Measurements from ENCODE around the gene HSDL2.

HSDL2 gene

DNA sequence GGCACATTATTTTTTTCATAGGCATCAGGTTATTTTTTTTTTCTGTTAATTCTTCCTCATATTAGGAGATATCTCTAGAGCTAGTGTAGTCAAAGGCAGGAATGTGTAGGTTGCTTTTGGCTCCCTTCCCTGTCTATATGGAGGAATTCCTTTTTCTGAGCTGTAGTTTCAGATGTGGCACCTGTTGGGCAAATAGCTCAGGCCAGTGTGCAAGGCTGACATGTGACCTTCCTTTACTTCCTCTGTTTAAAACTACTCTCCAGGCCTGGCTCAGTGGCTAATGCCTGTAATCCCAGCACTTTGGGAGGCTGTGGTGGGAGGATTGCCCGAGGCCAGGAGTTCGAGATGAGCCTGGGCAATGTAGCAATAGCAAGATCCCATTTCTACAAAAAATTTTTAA, 66.2 kb downstream of the HSDL2 start:
- TF ChIP-seq GATA3 (IDR thresholded peaks at IDR 0.05; ENCODE audit: low read depth, low read length) (no peak), GATA2 (IDR thresholded peaks at IDR 0.05; ENCODE audit: low read depth, low read length) (no peak)

GRCh38 chr9:112446526-112446925, 66.6 kb downstream of the HSDL2 start:
- TF ChIP-seq GATA2 (IDR thresholded peaks at IDR 0.05; ENCODE audit: low read depth, low read length) (no peak), GATA3 (IDR thresholded peaks at IDR 0.05; ENCODE audit: low read depth, low read length) (no peak)

DNA sequence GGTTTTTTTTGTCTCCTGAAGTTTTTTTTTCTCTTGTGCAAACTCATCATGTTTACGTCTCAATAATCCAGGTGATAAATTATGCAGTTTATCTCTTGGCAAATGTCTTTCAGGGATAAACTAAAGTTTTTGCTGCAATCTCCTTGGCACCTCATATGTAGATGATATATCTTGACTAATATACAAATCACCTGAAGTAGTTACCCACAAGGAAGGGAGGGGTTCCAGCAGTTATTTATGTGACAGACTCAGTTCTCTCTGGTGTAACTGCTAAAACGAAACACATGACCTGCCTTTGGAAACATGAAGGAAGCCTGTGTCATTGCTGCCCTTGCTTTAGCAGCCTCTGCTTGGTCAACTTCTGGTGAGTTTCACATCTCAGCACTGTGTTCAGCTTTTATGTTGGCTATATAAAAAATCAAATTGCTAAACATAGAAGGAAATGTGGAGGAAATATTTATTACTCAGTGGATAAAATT, 67.4 kb downstream of the HSDL2 start:
- TF ChIP-seq GATA2 (IDR thresholded peaks at IDR 0.05; ENCODE audit: low read depth, low read length) (no peak), GATA3 (IDR thresholded peaks at IDR 0.05; ENCODE audit: low read depth, low read length) (no peak)

- TF ChIP-seq GATA3 (IDR thresholded peaks at IDR 0.05; ENCODE audit: low read depth, low read length) = no peak
- TF ChIP-seq GATA2 (IDR thresholded peaks at IDR 0.05; ENCODE audit: low read depth, low read length) = no peak
Measured at GRCh38 chr9:112462855-112463254, 82.9 kb downstream of the HSDL2 start.

DNA sequence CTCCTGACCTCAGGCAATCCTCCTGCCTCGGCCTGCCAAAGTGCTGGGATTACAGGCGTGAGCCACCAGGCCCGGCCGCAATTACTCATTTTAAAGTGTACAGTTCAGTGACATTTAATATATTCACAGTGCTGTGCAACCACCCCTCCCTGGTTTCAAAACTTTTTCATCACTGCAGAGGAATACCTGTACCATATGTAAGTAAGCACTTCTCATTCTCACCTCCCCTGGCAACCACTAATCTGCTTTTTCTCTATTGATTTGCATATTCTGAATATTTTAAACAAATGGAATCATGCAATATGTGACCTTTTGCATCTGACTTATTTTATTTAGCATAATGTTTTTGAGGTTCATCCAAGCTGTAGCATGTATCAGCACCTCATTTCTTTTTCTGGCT, 85.4 kb downstream of the HSDL2 start:
- TF ChIP-seq GATA2 (IDR thresholded peaks at IDR 0.05; ENCODE audit: low read depth, low read length) (no peak), GATA3 (IDR thresholded peaks at IDR 0.05; ENCODE audit: low read depth, low read length) (no peak)

DNA sequence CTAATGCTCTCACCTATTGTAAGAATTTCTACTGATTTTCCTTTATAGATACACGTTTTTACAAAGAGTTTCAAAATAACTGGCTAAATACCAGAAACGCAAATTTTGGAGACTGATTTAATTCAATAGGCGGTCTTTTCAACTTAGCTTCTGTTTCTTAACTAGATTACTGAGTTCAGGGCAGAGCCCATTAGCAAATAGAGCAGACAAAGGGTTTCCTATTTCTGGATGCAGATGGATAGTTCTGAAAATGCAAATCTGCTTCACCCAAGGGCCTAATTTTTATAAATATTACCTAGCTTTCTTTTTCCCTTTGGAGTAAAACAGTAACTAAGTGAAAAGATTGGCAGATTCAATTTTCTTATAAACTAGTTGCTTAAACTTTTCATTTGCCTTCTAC, 93.1 kb downstream of the HSDL2 start:
- no peak for TF ChIP-seq GATA2 (IDR thresholded peaks at IDR 0.05; ENCODE audit: low read depth, low read length)
- no peak for TF ChIP-seq GATA3 (IDR thresholded peaks at IDR 0.05; ENCODE audit: low read depth, low read length)

DNA sequence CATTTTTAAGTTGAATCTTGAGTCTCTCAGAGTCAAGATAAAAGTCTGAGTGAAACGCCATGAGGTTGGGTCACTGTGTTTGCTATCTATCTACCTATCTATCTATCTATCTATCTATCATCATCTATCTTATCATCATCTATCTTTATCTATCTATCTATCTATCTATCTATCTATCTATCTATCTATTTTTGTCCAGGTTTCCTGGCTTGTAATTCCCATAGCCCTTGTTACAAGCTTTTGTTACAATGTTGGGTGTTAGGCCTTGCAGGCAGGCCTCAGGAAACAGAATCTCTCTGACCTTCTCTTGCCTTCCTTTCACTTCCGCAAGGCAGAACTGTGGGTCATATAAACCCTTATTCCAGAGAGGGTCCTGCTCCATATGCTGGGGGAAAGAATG, 94.1 kb downstream of the HSDL2 start:
- TF ChIP-seq GATA3 (IDR thresholded peaks at IDR 0.05; ENCODE audit: low read depth, low read length) = no peak
- TF ChIP-seq GATA2 (IDR thresholded peaks at IDR 0.05; ENCODE audit: low read depth, low read length) = no peak

GRCh38 chr9:112475318-112475717, 95.4 kb downstream of the HSDL2 start:
- no peak for TF ChIP-seq GATA3 (IDR thresholded peaks at IDR 0.05; ENCODE audit: low read depth, low read length)
- no peak for TF ChIP-seq GATA2 (IDR thresholded peaks at IDR 0.05; ENCODE audit: low read depth, low read length)

DNA sequence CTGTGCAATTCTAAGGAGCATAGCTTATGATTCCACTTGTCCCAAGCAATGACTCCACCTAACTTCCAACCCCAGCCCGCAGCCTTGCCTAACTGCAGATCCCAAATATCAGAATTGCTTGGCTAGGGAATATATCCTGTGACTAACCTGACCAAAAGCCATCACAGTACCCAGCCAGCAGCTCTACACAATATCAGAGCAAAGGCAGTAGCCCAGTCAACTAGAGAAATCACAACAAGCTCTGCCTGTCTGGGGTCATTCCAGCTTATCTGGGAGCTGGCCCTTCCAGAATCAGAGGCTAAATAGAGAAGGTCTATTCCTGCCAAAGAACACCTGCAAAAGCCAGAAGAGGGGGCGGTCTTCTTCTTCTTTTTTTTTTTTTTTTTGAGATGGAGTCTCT, 97.4 kb downstream of the HSDL2 start:
- TF ChIP-seq GATA3 (IDR thresholded peaks at IDR 0.05; ENCODE audit: low read depth, low read length) (no peak), GATA2 (IDR thresholded peaks at IDR 0.05; ENCODE audit: low read depth, low read length) (no peak)

GRCh38 chr9:112479221-112479620, 99.3 kb downstream of the HSDL2 start:
- no peak for TF ChIP-seq GATA2 (IDR thresholded peaks at IDR 0.05; ENCODE audit: low read depth, low read length)
- TF ChIP-seq GATA3 (IDR thresholded peaks at IDR 0.05; ENCODE audit: low read depth, low read length) = no peak

DNA sequence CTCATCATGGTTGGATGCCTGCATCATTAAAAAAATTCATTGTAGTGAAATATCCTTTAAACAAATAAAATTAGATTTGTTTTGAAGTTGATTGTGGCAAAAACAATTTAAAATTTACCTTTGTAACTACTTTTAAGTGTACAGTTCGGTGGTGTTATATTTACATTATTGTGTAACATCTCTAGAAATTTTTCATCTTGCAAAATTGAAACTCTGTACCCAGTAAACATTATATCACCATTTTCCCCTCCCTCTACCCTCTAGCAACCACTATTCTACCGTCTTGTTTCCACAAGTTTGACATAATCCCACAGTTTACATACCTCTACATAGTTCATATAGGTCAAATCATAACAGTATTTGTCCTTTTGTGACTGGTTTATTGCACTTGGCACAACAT, 104.7 kb downstream of the HSDL2 start:
- TF ChIP-seq GATA2 (IDR thresholded peaks at IDR 0.05; ENCODE audit: low read depth, low read length) (no peak), GATA3 (IDR thresholded peaks at IDR 0.05; ENCODE audit: low read depth, low read length) (no peak)

DNA sequence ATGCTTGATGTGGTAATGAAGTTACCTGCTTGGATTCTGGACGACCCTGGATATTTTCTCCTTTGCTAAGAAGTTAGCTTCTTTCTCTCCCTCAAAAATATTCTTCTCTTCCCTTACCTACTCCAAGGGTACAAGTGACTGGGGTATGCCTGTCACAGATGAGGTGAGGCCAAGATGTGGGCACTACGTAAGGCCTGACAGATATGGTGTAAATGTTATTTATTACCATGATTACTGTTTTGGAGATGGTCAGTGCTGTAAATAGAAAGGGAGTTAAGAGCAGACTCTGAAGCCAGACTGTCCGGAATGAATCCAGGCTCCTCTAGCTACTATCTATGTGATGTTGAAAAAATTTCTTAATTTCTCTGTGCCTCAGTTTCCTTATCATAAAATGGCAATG, 105.7 kb downstream of the HSDL2 start:
- TF ChIP-seq GATA3 (IDR thresholded peaks at IDR 0.05; ENCODE audit: low read depth, low read length) = no peak
- TF ChIP-seq GATA2 (IDR thresholded peaks at IDR 0.05; ENCODE audit: low read depth, low read length) = no peak

- TF ChIP-seq GATA3 (IDR thresholded peaks at IDR 0.05; ENCODE audit: low read depth, low read length) = no peak
- TF ChIP-seq GATA2 (IDR thresholded peaks at IDR 0.05; ENCODE audit: low read depth, low read length) = no peak
Measured at GRCh38 chr9:112486221-112487007, 106.5 kb downstream of the HSDL2 start, which contains the start of gene KIAA1958. TSS of gene KIAA1958 (plus strand) at chr9:112486827. CDS start at chr9:112574081, 87,254 bp downstream.

DNA sequence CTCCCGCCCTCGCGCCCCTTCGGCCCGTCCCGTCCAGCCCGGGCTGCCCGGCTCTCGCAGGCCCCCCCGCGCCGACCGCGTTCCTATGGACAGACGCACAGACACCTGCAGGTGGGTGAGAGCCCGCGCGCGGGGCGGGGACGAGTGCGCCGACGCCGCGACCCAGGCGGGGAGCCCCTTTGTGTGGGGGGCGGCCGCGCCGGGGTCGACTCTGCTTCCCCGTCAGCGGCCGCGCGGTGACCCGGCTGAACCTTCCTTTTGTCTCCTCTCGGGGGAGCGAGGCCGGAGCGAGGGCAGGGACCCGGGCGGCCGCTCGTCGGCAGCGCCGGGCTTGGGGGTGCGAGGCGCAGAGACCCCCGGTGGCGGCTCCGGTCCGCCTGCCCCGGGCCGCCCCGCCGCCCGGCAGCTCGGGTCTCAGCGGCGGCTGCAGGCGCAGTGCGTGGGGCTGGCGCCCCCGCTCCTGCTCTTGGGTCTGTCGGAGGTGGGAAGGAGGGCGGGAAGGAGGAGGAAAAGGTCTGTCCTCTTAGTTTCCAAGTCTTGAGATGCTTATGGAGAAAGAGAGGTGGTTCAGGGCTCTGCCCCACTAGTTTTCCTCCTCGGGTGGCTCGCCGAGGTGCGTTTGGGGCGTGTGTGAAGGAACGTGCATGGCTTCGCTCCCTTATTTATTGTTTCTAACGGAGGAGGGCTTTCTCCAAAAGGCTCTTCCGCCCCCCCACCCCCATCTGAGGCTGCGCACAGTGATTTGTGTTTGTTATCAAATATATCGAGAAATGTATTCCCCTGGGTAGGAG, 107.3 kb downstream of the HSDL2 start:
- TF ChIP-seq GATA3 (IDR thresholded peaks at IDR 0.05; ENCODE audit: low read depth, low read length) (no peak), GATA2 (IDR thresholded peaks at IDR 0.05; ENCODE audit: low read depth, low read length) (no peak)
